Liver (tissue), 9 donors: ENCODE measurements around the gene PRKN. TPM values are rescaled to one million over a fixed set of nuclear protein-coding genes. Genes with fewer than 3 reads are reported as not detected.

Experiments
- DNase-seq: peaks from one replicate; pipeline ENCODE4 v3.0.0-alpha.2; 2017; ENCODE audit warnings: low spot score
- H3K27ac ChIP-seq, 2 donors: one replicate each; pipeline ENCODE4 v1.7.0; 2013; ENCODE audit warnings: inconsistent platforms in 2 of 2, low read length in 2 of 2, control low read depth in 1 of 2, low read depth in 1 of 2, mild to moderate bottlenecking in 1 of 2
- H3K27me3 ChIP-seq, 4 donors: one replicate each; pipeline versions ENCODE4 v1.6.1 to v1.7.0; 2013; ENCODE audit warnings: low read length in 3 of 4, inconsistent platforms in 1 of 4, mild to moderate bottlenecking in 1 of 4, moderate library complexity in 1 of 4; ENCODE audit not compliant: control insufficient read depth in 4 of 4, insufficient read depth in 4 of 4
- H3K36me3 ChIP-seq, 4 donors: one replicate each; pipeline versions ENCODE4 v1.6.1 to v1.7.0; 2013; ENCODE audit warnings: low read length in 3 of 4, mild to moderate bottlenecking in 3 of 4, low read depth in 1 of 4, moderate library complexity in 1 of 4; ENCODE audit not compliant: control insufficient read depth in 4 of 4, insufficient read depth in 3 of 4
- H3K4me1 ChIP-seq, 4 donors: one replicate each; pipeline versions ENCODE4 v1.6.1 to v1.7.0; 2013; ENCODE audit warnings: low read length in 3 of 4, mild to moderate bottlenecking in 3 of 4, moderate library complexity in 1 of 4; ENCODE audit not compliant: control insufficient read depth in 4 of 4, insufficient read depth in 4 of 4
- H3K4me3 ChIP-seq, 3 donors: one replicate each; pipeline versions ENCODE4 v1.6.1 to v1.7.0; 2013; ENCODE audit warnings: low read length in 3 of 3, control low read depth in 1 of 3, low read depth in 1 of 3, mild to moderate bottlenecking in 1 of 3
- H3K9ac ChIP-seq, 2 donors: one replicate each; pipeline ENCODE4 v1.7.0; 2013; ENCODE audit warnings: low read length in 2 of 2, mild to moderate bottlenecking in 2 of 2, moderate library complexity in 2 of 2, control low read depth in 1 of 2, low read depth in 1 of 2
- H3K9me3 ChIP-seq, 4 donors: one replicate each; pipeline versions ENCODE4 v1.6.1 to v1.7.0; 2013; ENCODE audit warnings: low read length in 3 of 4; ENCODE audit not compliant: control insufficient read depth in 4 of 4
- ATF3 ChIP-seq: IDR thresholded peaks from 2 replicates; pipeline ENCODE4 v1.6.1; 2016; ENCODE audit warnings: antibody characterized with exemption
- FOXA1 ChIP-seq: IDR thresholded peaks from 2 replicates; pipeline ENCODE4 v1.6.1; 2016; ENCODE audit warnings: antibody characterized with exemption
- GABPA ChIP-seq, 2 donors: IDR thresholded peaks in 1 of 2; conservative IDR thresholded peaks in 1 of 2; 2 replicates each; pipeline ENCODE4 v1.6.1; 2016; ENCODE audit warnings: antibody characterized with exemption in 2 of 2, mild to moderate bottlenecking in 1 of 2, moderate library complexity in 1 of 2
- HNF4A ChIP-seq, 2 donors: conservative IDR thresholded peaks; 2 replicates each; pipeline ENCODE4 v1.6.1; 2016; ENCODE audit warnings: antibody characterized with exemption in 2 of 2, mild to moderate bottlenecking in 2 of 2
- HNF4G ChIP-seq: IDR thresholded peaks from 2 replicates; pipeline ENCODE4 v1.6.1; 2016; ENCODE audit warnings: antibody characterized with exemption
- JUND ChIP-seq, 2 donors: IDR thresholded peaks; 2 replicates each; pipeline ENCODE4 v1.6.1; 2016; ENCODE audit warnings: antibody characterized with exemption in 2 of 2
- MAX ChIP-seq: IDR thresholded peaks from 2 replicates; pipeline ENCODE4 v1.6.1; 2016; ENCODE audit warnings: antibody characterized with exemption
- NR2F2 ChIP-seq: IDR thresholded peaks from 2 replicates; pipeline ENCODE4 v1.6.1; 2016; ENCODE audit warnings: antibody characterized with exemption
- RAD21 ChIP-seq, 2 donors: IDR thresholded peaks; 2 replicates each; pipeline ENCODE4 v1.6.1; 2016; ENCODE audit warnings: antibody characterized with exemption in 2 of 2, mild to moderate bottlenecking in 2 of 2
- REST ChIP-seq: IDR thresholded peaks from 2 replicates; pipeline ENCODE4 v1.6.1; 2016; ENCODE audit warnings: antibody characterized with exemption, mild to moderate bottlenecking
- RXRA ChIP-seq, 2 donors: IDR thresholded peaks; 2 replicates each; pipeline ENCODE4 v1.6.1; 2017 to 2018; ENCODE audit warnings: antibody characterized with exemption in 2 of 2, mild to moderate bottlenecking in 1 of 2
- SP1 ChIP-seq: IDR thresholded peaks from 2 replicates; pipeline ENCODE4 v1.6.1; 2018; ENCODE audit warnings: antibody characterized with exemption, mild to moderate bottlenecking
- YY1 ChIP-seq: IDR thresholded peaks from 2 replicates; pipeline ENCODE4 v1.6.1; 2016; ENCODE audit warnings: antibody characterized with exemption, mild to moderate bottlenecking
- WGBS: extraction: QIAGEN DNeasy Blood & Tissue Kit; methylation state at CpG from one replicate; pipeline ENCODE4 v1.1.7; 2013; 5-methylcytosine and 5-hydroxymethylcytosine counted together
- polyA plus RNA-seq, 2 donors: library from polyadenylated mRNA; stranded (reverse) in 1 of 2; unstranded in 1 of 2; fragments of 200-250 nt in 1 of 2; fragments of >200 nt in 1 of 2; fragmentation: Nextera tagmentation in 1 of 2; extraction: Ambion mirVana in 1 of 2; gene quantifications; one replicate each; pipeline versions ENCODE4 v1.2.1 to v1.2.3, GENCODE V29; 2013 to 2015
- total RNA-seq, 2 donors: library from RNA; depleted of rRNA; stranded (reverse); fragments of >200 nt; gene quantifications; one replicate each; pipeline ENCODE4 v1.2.3, GENCODE V29; 2014
- donor health status: healthy.
- donor health status: healthy.
- donor health status: healthy.
- donor health status: healthy.
- donor health status: healthy.

Gene PRKN
- total and polyA plus RNA-seq, 4 donors, result 0.47 to 4.1 (median 3.2) TPM

GRCh38 chr6:161536224-161536630 is 1191.3 kb downstream of the PRKN start:
- H3K9ac ChIP-seq, result no peak overlapping the region
- no peaks in the 10 kb centered on the region for H3K4me1 ChIP-seq
- 53% methylated on average over 3 of the region's 3 CpGs for WGBS
- H3K27ac ChIP-seq, result peak overlapping the region; percentile 42 to 51
- peak; percentile 52 to 60 for TF ChIP-seq RXRA (IDR thresholded peaks at IDR 0.05)
- peak in 1 of 2 donors; percentile 28 for TF ChIP-seq JUND (IDR thresholded peaks at IDR 0.05)
- no peak for TF ChIP-seq GABPA (IDR thresholded peaks at IDR 0.05 in 1 of 2, conservative IDR thresholded peaks at IDR 0.05 in 1 of 2)
- no peak for TF ChIP-seq SP1
- TF ChIP-seq RAD21 (IDR thresholded peaks at IDR 0.05), result no peak
- TF ChIP-seq NR2F2, result peak; percentile 37
- no peak for TF ChIP-seq YY1
- no peak for TF ChIP-seq HNF4A (conservative IDR thresholded peaks at IDR 0.05)
- no peak for TF ChIP-seq REST
- H3K9me3 ChIP-seq, result no peaks in the 10 kb centered on the region
- no peaks in the 10 kb centered on the region for H3K27me3 ChIP-seq
- H3K4me3 ChIP-seq, result no peak overlapping the region
- no peaks in the 10 kb centered on the region for H3K36me3 ChIP-seq
- DNase-seq, result no peak

GRCh38 chr6:161534264-161534873 is 1193.2 kb downstream of the PRKN start:
- no peak for DNase-seq
- no peaks in the 10 kb centered on the region for H3K9me3 ChIP-seq
- no peak overlapping the region for H3K27ac ChIP-seq
- TF ChIP-seq REST (no peak), HNF4G (no peak), JUND (IDR thresholded peaks at IDR 0.05) (no peak), MAX (no peak), ATF3 (no peak), FOXA1 (no peak)
- H3K9ac ChIP-seq, result no peak overlapping the region
- H3K36me3 ChIP-seq, result no peaks in the 10 kb centered on the region
- H3K4me3 ChIP-seq, result no peak overlapping the region
- H3K27me3 ChIP-seq, result no peaks in the 10 kb centered on the region
- 92% methylated on average over 13 of the region's 13 CpGs for WGBS
- no peaks in the 10 kb centered on the region for H3K4me1 ChIP-seq
